ENCODE data around the gene CPNE5.

The CPNE5 gene

GRCh38 chr6:36698871-36699271 is 140.4 kb downstream of the CPNE5 start:
- no peaks in the 10 kb centered on the region for H3K36me3 ChIP-seq (ENCODE audit: low read depth)
- TF ChIP-seq CTCF (IDR thresholded peaks at IDR 0.05; ENCODE audit: poor library complexity, severe bottlenecking), result no peak
- no peak for DNase-seq (ENCODE audit: low spot score)
- ATAC-seq (ENCODE audit: low read depth), result no peak
- no peaks in the 10 kb centered on the region for H3K27me3 ChIP-seq (ENCODE audit: insufficient read depth, poor library complexity, severe bottlenecking)
- H3K27ac ChIP-seq (ENCODE audit: poor library complexity, severe bottlenecking), result no peak overlapping the region
- H3K4me1 ChIP-seq (ENCODE audit: insufficient read depth, poor library complexity, severe bottlenecking), result peaks cover 14% of the 10 kb centered on the region
- no peak overlapping the region for H3K4me3 ChIP-seq (ENCODE audit: severe bottlenecking)
- no peaks in the 10 kb centered on the region for H3K9me3 ChIP-seq (ENCODE audit: severe bottlenecking)

- Histone ChIP-seq H3K4me1 (ENCODE audit: insufficient read depth, poor library complexity, severe bottlenecking) (peaks cover 14% of the 10 kb centered on the region), H3K36me3 (ENCODE audit: low read depth) (no peaks in the 10 kb centered on the region), H3K9me3 (ENCODE audit: severe bottlenecking) (no peaks in the 10 kb centered on the region), H3K27ac (ENCODE audit: poor library complexity, severe bottlenecking) (no peak overlapping the region), H3K27me3 (ENCODE audit: insufficient read depth, poor library complexity, severe bottlenecking) (no peaks in the 10 kb centered on the region), H3K4me3 (ENCODE audit: severe bottlenecking) (no peak overlapping the region)
- no peak for TF ChIP-seq CTCF (IDR thresholded peaks at IDR 0.05; ENCODE audit: poor library complexity, severe bottlenecking)
- DNase-seq (ENCODE audit: low spot score) (no peak), ATAC-seq (ENCODE audit: low read depth) (no peak)
Observed at GRCh38 chr6:36698196-36698595, 141.0 kb downstream of the CPNE5 start.

- ATAC-seq (ENCODE audit: low read depth) (no peak), DNase-seq (ENCODE audit: low spot score) (no peak)
- Histone ChIP-seq H3K27ac (ENCODE audit: poor library complexity, severe bottlenecking) (no peak within 1 kb of the TSS), H3K36me3 (ENCODE audit: low read depth) (no peaks in the 10 kb centered on the region), H3K9me3 (ENCODE audit: severe bottlenecking) (no peaks in the 10 kb centered on the region), H3K4me1 (ENCODE audit: insufficient read depth, poor library complexity, severe bottlenecking) (peaks cover 14% of the 10 kb centered on the region), H3K27me3 (ENCODE audit: insufficient read depth, poor library complexity, severe bottlenecking) (no peaks in the 10 kb centered on the region), H3K4me3 (ENCODE audit: severe bottlenecking) (no peak within 1 kb of the TSS)
- TF ChIP-seq CTCF (IDR thresholded peaks at IDR 0.05; ENCODE audit: poor library complexity, severe bottlenecking), result no peak
Observed at GRCh38 chr6:36697481-36697903, 141.8 kb downstream of the CPNE5 start, which contains the start of gene RAB44. TSS of gene RAB44 (plus strand) at chr6:36697826. CDS start at chr6:36704236, 6,410 bp downstream.

GRCh38 chr6:36695414-36695813 is 143.8 kb downstream of the CPNE5 start:
- H3K4me1 ChIP-seq (ENCODE audit: insufficient read depth, poor library complexity, severe bottlenecking), result no peaks in the 10 kb centered on the region
- no peak overlapping the region for H3K27ac ChIP-seq (ENCODE audit: poor library complexity, severe bottlenecking)
- DNase-seq (ENCODE audit: low spot score) (no peak), ATAC-seq (ENCODE audit: low read depth) (no peak)
- H3K9me3 ChIP-seq (ENCODE audit: severe bottlenecking), result no peaks in the 10 kb centered on the region
- no peak for TF ChIP-seq CTCF (IDR thresholded peaks at IDR 0.05; ENCODE audit: poor library complexity, severe bottlenecking)
- H3K27me3 ChIP-seq (ENCODE audit: insufficient read depth, poor library complexity, severe bottlenecking), result no peaks in the 10 kb centered on the region
- no peak overlapping the region for H3K4me3 ChIP-seq (ENCODE audit: severe bottlenecking)
- H3K36me3 ChIP-seq (ENCODE audit: low read depth), result no peaks in the 10 kb centered on the region

GRCh38 chr6:36694616-36695015 is 144.6 kb downstream of the CPNE5 start:
- TF ChIP-seq CTCF (IDR thresholded peaks at IDR 0.05; ENCODE audit: poor library complexity, severe bottlenecking), result no peak
- no peaks in the 10 kb centered on the region for H3K9me3 ChIP-seq (ENCODE audit: severe bottlenecking)

More at GRCh38 chr6:36694616-36695015, 144.6 kb downstream of the CPNE5 start:
- no peaks in the 10 kb centered on the region for H3K4me1 ChIP-seq (ENCODE audit: insufficient read depth, poor library complexity, severe bottlenecking)
- H3K27me3 ChIP-seq (ENCODE audit: insufficient read depth, poor library complexity, severe bottlenecking), result no peaks in the 10 kb centered on the region
- no peak overlapping the region for H3K4me3 ChIP-seq (ENCODE audit: severe bottlenecking)
- DNase-seq (ENCODE audit: low spot score) (no peak), ATAC-seq (ENCODE audit: low read depth) (no peak)
- no peaks in the 10 kb centered on the region for H3K36me3 ChIP-seq (ENCODE audit: low read depth)
- H3K27ac ChIP-seq (ENCODE audit: poor library complexity, severe bottlenecking), result no peak overlapping the region

Data from RWPE2 (cell line).